Testis (tissue), 3 donors: ENCODE data around the gene ARIH2. TPM values are rescaled to one million over a fixed set of nuclear protein-coding genes. Genes with fewer than 3 reads are reported as not detected.

Experiments
- DNase-seq: peaks from one replicate; pipeline ENCODE4 v3.0.0-alpha.2; 2019
- H3K27ac ChIP-seq, 2 donors: fragments of 200-600 bp; sonication (generic); one replicate each; pipeline ENCODE4 v1.5.1; 2019
- H3K27me3 ChIP-seq: fragments of 200-600 bp; sonication (generic); one replicate; pipeline ENCODE4 v1.5.1; 2019
- H3K36me3 ChIP-seq: fragments of 200-600 bp; sonication (generic); one replicate; pipeline ENCODE4 v1.5.1; 2017; ENCODE audit warnings: low read depth; ENCODE audit errors: missing control alignments
- H3K4me1 ChIP-seq: fragments of 200-600 bp; sonication (generic); one replicate; pipeline ENCODE4 v1.5.1; 2019
- H3K4me3 ChIP-seq, 2 donors: fragments of 200-600 bp; sonication (generic); one replicate each; pipeline ENCODE4 v1.5.1; 2017 to 2019
- H3K9me3 ChIP-seq: fragments of 200-600 bp; sonication (generic); one replicate; pipeline ENCODE4 v1.5.1; 2017
- CTCF ChIP-seq, 3 experiments: fragments of 450-650 bp in 2 of 3; fragments of 200-600 bp in 1 of 3; sonication (generic) in 1 of 3; IDR thresholded peaks; one replicate each; pipeline ENCODE4 v1.5.1; 2016 to 2019; ENCODE audit warnings: antibody characterized with exemption in 3 of 3, mild to moderate bottlenecking in 2 of 3, moderate library complexity in 1 of 3
- POLR2A ChIP-seq: fragments of 450-650 bp; IDR thresholded peaks from one replicate; pipeline ENCODE4 v1.6.1; 2017; ENCODE audit warnings: antibody characterized with exemption, mild to moderate bottlenecking, moderate library complexity
- WGBS, 2 donors: methylation state at CpG; one replicate each; pipeline ENCODE4 v1.1.5; 2018; 5-methylcytosine and 5-hydroxymethylcytosine counted together
- intact Hi-C: fragments of 100-400 bp; cut with DNase I; formaldehyde crosslinking; loops from one replicate; pipeline ENCODE4 v1.15.1; 2023; ENCODE audit warnings: low total_unique reads
- polyA plus RNA-seq: library from polyadenylated mRNA; stranded (reverse); fragments of 350-450 nt; fragmentation: Illumina TruSeq; extraction: RNeasy Lipid Tissue Mini Kit (QIAGEN cat#74804); gene quantifications from one replicate; pipeline ENCODE4 v1.2.3, GENCODE V29; 2014; ENCODE audit warnings: low read depth, low replicate concordance; ENCODE audit not compliant: insufficient read depth
- total RNA-seq, 2 donors: library from RNA; depleted of rRNA; stranded (reverse); fragments of >200 nt; gene quantifications; one replicate each; pipeline ENCODE4 v1.2.3, GENCODE V29; 2016

ARIH2 gene
- total and polyA plus RNA-seq, 3 donors from 2014 or later: 106 to 157 (median 127) TPM

- Histone ChIP-seq H3K36me3 (no peaks in the 10 kb centered on the region), H3K9me3 (no peaks in the 10 kb centered on the region), H3K4me3 (no peak overlapping the region), H3K27ac (no peak overlapping the region), H3K27me3 (no peaks in the 10 kb centered on the region), H3K4me1 (peaks cover 8% of the 10 kb centered on the region)
- no peak for DNase-seq
- intact Hi-C loops: no loop called here
- no peak for TF ChIP-seq CTCF (IDR thresholded peaks at IDR 0.05)
- TF ChIP-seq POLR2A: no peak
- 86 to 99% methylated on average over 4 of the region's 4 CpGs for WGBS, 2 donors
Observed at GRCh38 chr3:48980295-48980694, 61.7 kb downstream of the ARIH2 start.

GRCh38 chr3:48982016-48982415 is 63.4 kb downstream of the ARIH2 start:
- no peaks in the 10 kb centered on the region for H3K36me3 ChIP-seq
- no peak for DNase-seq
- no peak for TF ChIP-seq CTCF (IDR thresholded peaks at IDR 0.05)
- no peak for TF ChIP-seq POLR2A
- H3K4me1 ChIP-seq: peaks cover 8% of the 10 kb centered on the region
- no peak overlapping the region for H3K4me3 ChIP-seq
- H3K27ac ChIP-seq: no peak overlapping the region
- no peaks in the 10 kb centered on the region for H3K27me3 ChIP-seq
- intact Hi-C loops: no loop called here
- no peaks in the 10 kb centered on the region for H3K9me3 ChIP-seq

GRCh38 chr3:48982686-48983085 is 64.0 kb downstream of the ARIH2 start:
- H3K27ac ChIP-seq: no peak overlapping the region
- H3K27me3 ChIP-seq: no peaks in the 10 kb centered on the region
- WGBS, 2 donors: 75 to 79% methylated on average over 5 of the region's 5 CpGs
- TF ChIP-seq POLR2A (no peak), CTCF (IDR thresholded peaks at IDR 0.05) (no peak)
- intact Hi-C loops: no loop called here
- peaks cover 3% of the 10 kb centered on the region for H3K4me1 ChIP-seq
- H3K4me3 ChIP-seq: no peak overlapping the region
- DNase-seq: no peak
- no peaks in the 10 kb centered on the region for H3K9me3 ChIP-seq
- H3K36me3 ChIP-seq: no peaks in the 10 kb centered on the region

- no peaks in the 10 kb centered on the region for H3K36me3 ChIP-seq
- H3K9me3 ChIP-seq: no peaks in the 10 kb centered on the region
- no peaks in the 10 kb centered on the region for H3K4me1 ChIP-seq
- no peak for DNase-seq
- 95 to 96% methylated on average over 4 of the region's 4 CpGs for WGBS, 2 donors
- no peaks in the 10 kb centered on the region for H3K27me3 ChIP-seq
- H3K4me3 ChIP-seq: no peak overlapping the region
- intact Hi-C loops: no loop called here
- TF ChIP-seq POLR2A (no peak), CTCF (IDR thresholded peaks at IDR 0.05) (no peak)
- H3K27ac ChIP-seq: no peak overlapping the region
Observed at GRCh38 chr3:48983096-48983495, 64.5 kb downstream of the ARIH2 start.

GRCh38 chr3:48984663-48985062 is 66.0 kb downstream of the ARIH2 start:
- Histone ChIP-seq H3K9me3 (no peaks in the 10 kb centered on the region), H3K27me3 (no peaks in the 10 kb centered on the region), H3K4me1 (peaks cover 6% of the 10 kb centered on the region), H3K4me3 (no peak overlapping the region), H3K27ac (no peak overlapping the region), H3K36me3 (no peaks in the 10 kb centered on the region)
- intact Hi-C loops: no loop called here
- TF ChIP-seq CTCF (IDR thresholded peaks at IDR 0.05): no peak
- no peak for TF ChIP-seq POLR2A
- DNase-seq: no peak
